Spinal cord (tissue), 10 donors: ENCODE results near the gene GDPD5. TPM values are rescaled to one million over a fixed set of nuclear protein-coding genes. Genes with fewer than 3 reads are reported as not detected.
A peak's percentile ranks its signal among the peaks of the same experiment; 100 is the strongest.

ENCODE experiments used
- DNase-seq, 6 donors: peaks; one replicate each; pipeline versions ENCODE4 v3.0.0 to v3.0.0-alpha.2; 2013 to 2015; ENCODE audit warnings: low spot score in 6 of 6, low read depth in 4 of 6
- H3K27ac ChIP-seq: one replicate; pipeline ENCODE4 v1.5.1; 2013; ENCODE audit warnings: low read depth, low read length, control low read depth
- H3K27me3 ChIP-seq: one replicate; pipeline ENCODE4 v1.6.1; 2013; ENCODE audit warnings: low read length; ENCODE audit not compliant: control insufficient read depth, insufficient read depth
- H3K36me3 ChIP-seq: one replicate; pipeline ENCODE4 v1.6.1; 2013; ENCODE audit warnings: low read length; ENCODE audit not compliant: control insufficient read depth, insufficient read depth
- H3K4me1 ChIP-seq: one replicate; pipeline ENCODE4 v1.6.1; 2013; ENCODE audit warnings: low read length; ENCODE audit not compliant: control insufficient read depth, insufficient read depth
- H3K4me3 ChIP-seq: one replicate; pipeline ENCODE4 v1.5.1; 2013; ENCODE audit warnings: low read depth, low read length, control low read depth
- H3K9me3 ChIP-seq: one replicate; pipeline ENCODE4 v1.6.1; 2013; ENCODE audit warnings: low read length; ENCODE audit not compliant: control insufficient read depth, insufficient read depth
- WGBS: methylation state at CpG from one replicate; pipeline ENCODE4 v1.1.5; 2013; ENCODE audit warnings: missing lambda C conversion rate; ENCODE audit not compliant: insufficient coverage; 5-methylcytosine and 5-hydroxymethylcytosine counted together
- polyA plus RNA-seq, 2 donors: library from polyadenylated mRNA; unstranded; fragments of 120-200 nt; gene quantifications; one replicate each; pipeline ENCODE4 v1.2.1, GENCODE V29; 2013; ENCODE audit not compliant: insufficient read length in 2 of 2
- total RNA-seq, 2 donors: library from RNA; depleted of rRNA in 1 of 2; stranded (reverse); fragments of 120-200 nt in 1 of 2; fragments of >200 nt in 1 of 2; gene quantifications; one replicate each; pipeline versions ENCODE4 v1.2.3 to v1.2.4, GENCODE V29; 2013 to 2014
- donor health status: healthy.

Gene GDPD5
- total and polyA plus RNA-seq, 4 donors, result 13.7 to 48.4 (median 32.1) TPM

DNA sequence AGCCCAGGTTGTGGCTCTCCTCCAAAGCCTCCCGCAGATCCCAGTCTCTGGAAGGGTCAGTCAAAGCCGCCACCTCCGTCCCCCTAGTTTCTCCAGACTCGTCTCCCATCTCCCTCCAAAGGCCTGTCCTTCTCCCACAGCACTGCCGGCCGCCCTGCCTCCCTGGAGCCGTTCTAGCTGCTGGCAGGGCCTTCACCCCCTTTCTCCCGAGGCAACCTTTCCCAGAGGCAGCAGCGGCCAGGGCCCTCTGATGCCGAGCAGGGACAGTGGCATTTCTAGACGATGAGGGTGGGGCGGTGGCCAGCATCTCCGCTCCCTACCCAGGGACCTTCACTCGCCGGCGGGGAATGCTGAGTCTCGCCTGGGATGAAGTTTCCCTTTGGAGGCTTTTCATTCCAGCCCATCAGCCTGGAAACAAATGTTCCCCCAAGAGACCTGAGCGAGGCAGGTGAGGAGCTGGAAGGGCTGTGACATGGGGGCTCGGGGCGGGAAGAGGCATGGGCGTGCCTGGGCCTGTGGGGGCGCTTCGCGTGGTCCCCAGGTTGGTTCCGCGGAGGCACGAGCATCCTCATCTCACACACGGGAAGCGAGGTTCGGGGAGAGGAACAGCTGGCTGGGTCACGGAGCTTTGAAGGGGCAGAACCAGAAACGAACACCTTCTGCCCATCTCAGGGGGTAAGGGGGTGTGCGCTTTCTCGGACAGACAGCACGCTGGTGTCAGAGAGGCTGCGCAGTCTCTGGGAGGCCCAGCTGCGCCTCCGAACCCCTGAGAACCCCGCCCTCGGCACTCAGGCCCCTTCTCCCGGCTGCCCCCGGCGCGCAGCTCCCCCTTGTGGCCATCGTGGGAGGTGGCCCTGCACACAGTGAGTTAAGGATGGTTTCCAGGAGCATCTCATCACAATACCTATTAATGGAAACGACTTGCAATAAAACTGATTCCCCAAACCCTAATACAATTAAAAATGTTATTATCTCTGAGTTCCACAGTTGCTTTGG, 74.6 kb downstream of the GDPD5 start:
- DNase-seq, result peak in 1 of 6 donors; percentile 87
- Histone ChIP-seq H3K4me3 (no peak overlapping the region), H3K4me1 (peaks cover 31% of the 10 kb centered on the region), H3K9me3 (no peaks in the 10 kb centered on the region), H3K27ac (no peak overlapping the region), H3K36me3 (peaks cover 14% of the 10 kb centered on the region), H3K27me3 (peaks cover 8% of the 10 kb centered on the region)
- 50% methylated on average over 46 of the region's 46 CpGs for WGBS

DNA sequence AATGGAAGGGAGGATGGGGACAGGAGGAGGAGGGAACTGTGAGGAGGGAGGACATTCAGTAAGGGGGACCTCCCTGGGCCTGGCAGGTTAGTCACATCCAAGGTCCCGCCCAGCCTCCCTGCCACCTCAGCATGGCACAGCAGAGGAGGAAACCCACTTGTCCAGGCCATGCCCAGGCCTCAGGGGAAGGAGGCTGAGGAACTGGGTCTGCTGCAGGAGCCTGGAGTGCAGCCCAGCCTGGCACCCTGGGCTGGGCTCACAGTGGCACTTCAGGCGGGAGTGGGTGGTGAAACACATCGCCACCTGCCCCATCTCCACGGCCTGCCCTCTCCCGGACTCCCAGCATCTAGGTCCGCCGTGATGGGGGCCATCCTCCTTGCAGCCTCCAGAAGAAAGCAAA, 75.5 kb downstream of the GDPD5 start:
- Histone ChIP-seq H3K36me3 (peaks cover 14% of the 10 kb centered on the region), H3K4me3 (no peak overlapping the region), H3K4me1 (peaks cover 26% of the 10 kb centered on the region), H3K27ac (no peak overlapping the region), H3K27me3 (peaks cover 8% of the 10 kb centered on the region), H3K9me3 (no peaks in the 10 kb centered on the region)
- DNase-seq, result no peak
- WGBS, result 95% methylated on average over 7 of the region's 7 CpGs

DNA sequence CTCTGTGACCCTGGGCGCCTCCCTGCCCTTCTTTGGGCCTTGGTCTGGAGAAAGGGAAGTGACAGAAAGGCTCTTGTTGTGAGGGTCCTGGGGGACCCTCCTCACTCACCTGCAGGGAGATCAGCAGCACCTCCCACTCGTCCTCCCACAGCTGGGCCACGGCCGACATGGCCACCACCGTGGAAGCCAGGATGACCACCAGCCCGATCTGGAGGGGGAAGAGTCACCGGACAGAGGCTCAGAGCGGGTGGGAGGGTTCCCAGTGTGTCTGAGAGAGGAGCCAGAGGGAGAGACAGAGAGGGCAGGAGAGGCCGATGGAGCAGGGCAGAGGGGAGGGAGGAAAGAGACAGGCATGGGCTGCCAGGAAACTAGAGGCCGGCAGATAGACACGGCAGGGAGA, 76.0 kb downstream of the GDPD5 start:
- H3K4me1 ChIP-seq, result peaks cover 22% of the 10 kb centered on the region
- no peaks in the 10 kb centered on the region for H3K9me3 ChIP-seq
- H3K27ac ChIP-seq, result no peak overlapping the region
- peaks cover 8% of the 10 kb centered on the region for H3K27me3 ChIP-seq
- peaks cover 14% of the 10 kb centered on the region for H3K36me3 ChIP-seq
- no peak for DNase-seq
- no peak overlapping the region for H3K4me3 ChIP-seq
- WGBS, result 87% methylated on average over 10 of the region's 11 CpGs

DNA sequence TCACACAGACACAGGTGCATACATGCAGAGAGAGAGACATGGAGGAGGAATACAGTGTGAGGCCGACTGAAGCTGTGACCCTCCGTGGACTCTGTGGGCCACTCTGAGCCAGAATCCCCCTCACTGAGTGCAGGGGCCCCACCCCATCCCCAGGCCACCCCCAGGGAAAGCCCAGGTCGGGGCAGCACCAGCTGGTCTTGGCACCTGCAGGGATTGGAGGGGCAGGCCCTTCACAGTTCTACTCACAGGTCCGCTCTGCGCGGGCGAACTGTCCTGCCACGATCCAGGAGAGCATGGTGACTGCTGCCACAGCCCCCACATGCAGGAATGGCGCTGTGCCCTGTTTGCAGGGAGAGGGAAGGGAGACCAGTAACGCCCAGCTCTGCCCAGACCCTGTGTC, 76.5 kb downstream of the GDPD5 start:
- Histone ChIP-seq H3K27me3 (peaks cover 8% of the 10 kb centered on the region), H3K9me3 (no peaks in the 10 kb centered on the region), H3K27ac (no peak overlapping the region), H3K36me3 (peaks cover 14% of the 10 kb centered on the region), H3K4me1 (peaks cover 20% of the 10 kb centered on the region), H3K4me3 (no peak overlapping the region)
- DNase-seq, result no peak
- 78% methylated on average over 3 of the region's 10 CpGs for WGBS

DNA sequence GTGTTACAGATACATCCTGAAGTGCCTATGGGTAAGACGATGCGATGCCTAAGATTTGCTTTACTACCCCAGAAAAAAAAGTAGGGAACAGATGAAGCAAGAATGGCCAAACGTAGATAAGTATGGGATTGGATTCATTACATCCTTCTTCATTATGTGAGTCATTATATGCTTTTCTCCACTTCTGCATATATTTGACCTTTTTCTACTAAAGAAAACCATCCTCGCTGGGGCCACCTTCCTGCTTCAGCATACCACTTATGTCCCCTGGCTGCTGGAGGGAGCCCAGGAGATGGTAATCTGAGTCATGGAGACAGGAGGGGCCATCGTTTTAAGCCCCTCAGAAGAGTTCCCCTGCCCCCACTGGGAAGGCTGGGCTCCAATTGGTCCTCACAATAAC, 78.3 kb downstream of the GDPD5 start:
- Histone ChIP-seq H3K27me3 (peaks cover 4% of the 10 kb centered on the region), H3K9me3 (no peaks in the 10 kb centered on the region), H3K27ac (no peak overlapping the region), H3K36me3 (peaks cover 18% of the 10 kb centered on the region), H3K4me1 (peaks cover 13% of the 10 kb centered on the region), H3K4me3 (no peak overlapping the region)
- WGBS, result 17% methylated on average over 1 of the region's 5 CpGs
- DNase-seq, result no peak

DNA sequence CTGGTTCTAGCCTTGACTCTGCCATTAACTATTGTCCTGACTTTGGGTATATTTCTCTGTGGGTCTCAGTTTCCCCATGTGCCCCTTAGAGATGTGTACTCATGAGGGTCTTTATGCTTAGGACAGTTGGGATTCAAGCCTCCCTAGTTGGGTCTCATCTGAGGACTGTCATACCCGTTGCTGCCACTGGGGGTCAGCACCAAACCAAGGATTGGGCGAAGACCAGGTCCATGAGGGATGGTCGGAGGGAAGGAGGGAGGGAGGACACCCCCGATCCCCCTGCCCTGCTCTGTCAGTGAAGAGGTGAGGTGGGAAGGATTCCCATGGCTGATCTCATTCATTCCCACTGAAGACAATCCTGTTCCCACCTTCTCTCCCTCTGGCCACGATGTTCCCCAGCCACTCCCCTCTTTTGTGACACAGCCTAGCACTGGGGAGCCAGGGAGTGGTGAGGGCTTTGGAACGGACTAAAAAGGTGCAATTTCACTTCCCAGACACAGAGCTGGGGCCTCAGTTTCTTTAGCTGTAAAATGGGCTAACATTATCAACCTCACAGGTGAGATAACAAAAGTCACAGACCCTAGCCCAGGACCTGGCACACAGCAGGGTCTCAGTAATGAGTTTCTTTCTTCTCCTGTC, 80.3 kb downstream of the GDPD5 start:
- H3K9me3 ChIP-seq, result no peaks in the 10 kb centered on the region
- H3K27me3 ChIP-seq, result peaks cover 2% of the 10 kb centered on the region
- peak in 3 of 6 donors; percentile 63 to 92 (median 89) for DNase-seq
- H3K27ac ChIP-seq, result no peak overlapping the region
- H3K4me3 ChIP-seq, result no peak overlapping the region
- H3K4me1 ChIP-seq, result peaks cover 4% of the 10 kb centered on the region
- 0% methylated on average over 2 of the region's 6 CpGs for WGBS
- H3K36me3 ChIP-seq, result peaks cover 30% of the 10 kb centered on the region

DNA sequence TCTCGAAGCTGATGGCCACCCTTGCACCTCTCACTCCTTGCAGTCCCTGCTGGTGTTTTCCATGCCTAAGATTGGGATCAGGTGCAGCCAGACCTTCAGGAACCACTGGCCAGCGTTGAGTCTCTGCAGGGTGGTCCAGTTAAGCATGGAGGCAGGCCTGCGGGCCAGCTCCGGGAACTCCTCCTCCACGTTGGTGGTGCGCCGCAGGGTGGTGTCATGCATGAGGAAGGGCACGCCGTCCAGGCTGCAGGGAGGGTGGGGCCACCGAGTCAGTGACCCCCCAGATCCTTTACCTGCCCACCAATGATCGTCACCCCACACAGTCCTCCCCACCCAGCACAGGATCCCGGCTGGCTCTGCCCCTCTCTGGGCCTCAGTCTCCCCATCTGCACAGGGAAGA, 82.7 kb downstream of the GDPD5 start:
- Histone ChIP-seq H3K4me1 (peaks cover 4% of the 10 kb centered on the region), H3K27me3 (no peaks in the 10 kb centered on the region), H3K9me3 (no peaks in the 10 kb centered on the region), H3K36me3 (peaks cover 35% of the 10 kb centered on the region), H3K4me3 (no peak overlapping the region), H3K27ac (no peak overlapping the region)
- no peak for DNase-seq
- 70% methylated on average over 7 of the region's 12 CpGs for WGBS

DNA sequence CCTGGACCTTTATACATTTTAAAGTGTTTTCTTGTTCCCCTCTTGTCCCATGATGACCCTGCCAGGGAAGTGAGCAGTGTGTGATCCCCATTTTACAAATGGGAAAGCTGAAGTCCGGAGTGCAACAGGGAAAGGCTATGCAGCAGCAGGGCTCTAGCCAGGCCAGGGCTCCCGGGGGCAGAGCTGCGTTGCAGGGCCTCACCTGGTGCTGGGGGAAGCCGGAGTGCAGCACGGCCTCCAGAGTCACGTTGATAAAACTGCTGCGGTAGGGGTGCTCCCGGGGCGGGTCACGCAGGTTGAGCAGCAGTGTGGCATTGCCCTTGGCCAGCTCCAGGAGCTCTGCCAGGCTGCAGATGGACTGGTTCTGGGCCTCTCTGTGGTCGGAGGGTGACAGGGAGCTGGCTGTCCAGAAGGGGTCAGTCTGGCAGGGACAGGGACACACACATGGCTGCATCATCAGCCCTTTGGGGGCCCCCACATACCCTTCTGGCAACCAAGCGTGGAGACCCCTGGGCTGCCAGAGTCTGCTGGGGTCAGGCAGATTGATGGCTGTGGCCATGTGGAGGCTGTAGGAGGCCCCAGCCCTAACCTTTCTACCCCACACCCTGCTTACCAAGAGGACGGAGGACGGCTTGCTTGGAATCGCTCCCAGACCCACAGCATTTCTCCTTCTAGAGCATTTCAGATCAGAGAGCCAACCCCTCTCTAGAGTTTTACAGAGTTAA, 83.4 kb downstream of the GDPD5 start:
- 69% methylated on average over 14 of the region's 15 CpGs for WGBS
- Histone ChIP-seq H3K4me1 (peaks cover 4% of the 10 kb centered on the region), H3K27ac (no peak overlapping the region), H3K36me3 (peaks cover 35% of the 10 kb centered on the region), H3K4me3 (no peak overlapping the region), H3K9me3 (no peaks in the 10 kb centered on the region), H3K27me3 (no peaks in the 10 kb centered on the region)
- DNase-seq, result no peak

DNA sequence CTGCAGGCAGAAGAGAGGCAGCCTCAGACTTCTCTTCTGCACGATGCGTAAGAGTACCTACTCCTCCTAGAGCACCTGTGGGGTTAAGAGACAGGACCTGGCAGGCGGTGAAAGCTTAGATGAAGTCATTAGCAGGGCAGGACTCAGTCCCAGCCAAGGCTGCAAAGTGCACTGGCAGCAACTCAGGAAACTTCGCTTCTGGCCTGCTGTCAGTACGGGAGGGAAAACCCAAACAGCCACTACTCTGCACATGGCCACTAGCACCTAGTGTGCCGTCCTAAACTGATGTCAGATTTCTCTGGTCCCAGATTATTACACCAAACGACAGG, 84.0 kb downstream of the GDPD5 start:
- Histone ChIP-seq H3K36me3 (peaks cover 38% of the 10 kb centered on the region), H3K27me3 (no peaks in the 10 kb centered on the region), H3K4me1 (peaks cover 4% of the 10 kb centered on the region), H3K4me3 (no peak overlapping the region), H3K27ac (no peak overlapping the region), H3K9me3 (no peaks in the 10 kb centered on the region)
- DNase-seq, result no peak
- WGBS, result 67% methylated on average over 7 of the region's 7 CpGs
